Measurements from ENCODE around the gene MTARC2. TPM values are rescaled to one million over a fixed set of nuclear protein-coding genes. Genes with fewer than 3 reads are reported as not detected.

The MTARC2 gene
- total and polyA plus RNA-seq, 4 donors = 18.2 to 33.9 (median 32.1) TPM

DNA sequence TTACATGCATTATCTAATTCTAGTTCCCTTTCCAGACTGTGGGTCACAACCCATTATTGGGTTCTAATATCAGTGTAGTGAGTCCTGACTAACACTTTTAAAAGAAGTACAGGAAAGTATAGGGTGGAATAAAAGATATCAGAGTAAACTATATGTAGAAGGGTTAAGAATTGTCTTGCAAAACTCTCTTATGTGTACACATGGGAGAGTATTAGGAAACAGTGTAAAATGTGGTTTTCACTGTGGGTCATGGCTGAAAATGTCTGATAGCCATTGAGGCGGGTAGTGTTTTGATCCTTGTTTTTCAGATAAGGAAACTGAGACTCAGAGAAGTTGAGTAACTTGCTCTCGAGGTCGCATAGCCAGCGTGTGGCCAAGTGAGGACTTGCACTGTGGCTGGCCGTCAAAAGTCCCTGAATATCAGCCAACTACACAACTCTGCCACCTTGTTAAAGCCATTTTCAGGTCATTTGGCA, 20.0 kb downstream of the MTARC2 start:
- Histone ChIP-seq H3K36me3 (ENCODE audit: control insufficient read depth in 1 of 2, insufficient read depth in 2 of 2, low read length in 1 of 2) (peaks cover 0 to 8% of the 10 kb centered on the region in 2 donors), H3K4me3 (ENCODE audit: low read length in 2 of 2) (no peak overlapping the region), H3K9me3 (ENCODE audit: control insufficient read depth, low read length) (no peaks in the 10 kb centered on the region), H3K27ac (ENCODE audit: low read depth in 1 of 2, low read length in 2 of 2) (no peak overlapping the region), H3K27me3 (ENCODE audit: control insufficient read depth in 1 of 2, insufficient read depth in 2 of 2, low read length in 1 of 2) (no peaks in the 10 kb centered on the region), H3K4me1 (ENCODE audit: control insufficient read depth in 1 of 2, insufficient read depth in 2 of 2, low read length in 2 of 2) (no peaks in the 10 kb centered on the region)
- DNase-seq (no peak), ATAC-seq (ENCODE audit: low FRiP score) (peak; percentile 31)
- intact Hi-C loops (cut with DNase I) = no loop called here
- 58 to 71% methylated on average over 5 of the region's 5 CpGs for WGBS, 2 donors

DNA sequence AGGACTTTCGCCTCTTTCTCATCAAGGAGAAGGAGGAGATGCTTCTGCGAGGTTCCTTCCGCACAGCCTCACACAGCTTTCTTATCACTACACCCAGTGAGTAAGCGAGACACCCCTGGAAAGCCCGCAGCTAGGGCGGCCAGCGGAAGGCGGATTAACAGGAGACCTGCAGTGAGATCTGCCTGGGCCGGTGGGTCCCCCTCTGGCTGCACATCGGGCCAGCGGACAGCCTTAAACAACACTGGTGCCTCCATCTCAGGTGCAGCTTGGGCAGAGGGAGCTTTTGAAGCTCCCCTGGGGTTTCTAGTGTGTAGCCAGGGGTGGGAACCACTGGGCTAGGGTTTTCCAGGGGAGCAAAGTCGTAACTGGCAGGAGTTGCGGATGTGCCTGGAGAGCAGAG, 21.1 kb downstream of the MTARC2 start:
- no peaks in the 10 kb centered on the region for H3K27me3 ChIP-seq (ENCODE audit: control insufficient read depth in 1 of 2, insufficient read depth in 2 of 2, low read length in 1 of 2)
- H3K27ac ChIP-seq (ENCODE audit: low read depth in 1 of 2, low read length in 2 of 2) = no peak overlapping the region
- peaks cover 0 to 8% of the 10 kb centered on the region in 2 donors for H3K36me3 ChIP-seq (ENCODE audit: control insufficient read depth in 1 of 2, insufficient read depth in 2 of 2, low read length in 1 of 2)
- DNase-seq (no peak), ATAC-seq (ENCODE audit: low FRiP score) (no peak)
- H3K4me3 ChIP-seq (ENCODE audit: low read length in 2 of 2) = no peak overlapping the region
- H3K4me1 ChIP-seq (ENCODE audit: control insufficient read depth in 1 of 2, insufficient read depth in 2 of 2, low read length in 2 of 2) = no peaks in the 10 kb centered on the region
- 93 to 97% methylated on average over 13 of the region's 13 CpGs for WGBS, 2 donors
- intact Hi-C loops (cut with DNase I) = no loop called here
- H3K9me3 ChIP-seq (ENCODE audit: control insufficient read depth, low read length) = no peaks in the 10 kb centered on the region

DNA sequence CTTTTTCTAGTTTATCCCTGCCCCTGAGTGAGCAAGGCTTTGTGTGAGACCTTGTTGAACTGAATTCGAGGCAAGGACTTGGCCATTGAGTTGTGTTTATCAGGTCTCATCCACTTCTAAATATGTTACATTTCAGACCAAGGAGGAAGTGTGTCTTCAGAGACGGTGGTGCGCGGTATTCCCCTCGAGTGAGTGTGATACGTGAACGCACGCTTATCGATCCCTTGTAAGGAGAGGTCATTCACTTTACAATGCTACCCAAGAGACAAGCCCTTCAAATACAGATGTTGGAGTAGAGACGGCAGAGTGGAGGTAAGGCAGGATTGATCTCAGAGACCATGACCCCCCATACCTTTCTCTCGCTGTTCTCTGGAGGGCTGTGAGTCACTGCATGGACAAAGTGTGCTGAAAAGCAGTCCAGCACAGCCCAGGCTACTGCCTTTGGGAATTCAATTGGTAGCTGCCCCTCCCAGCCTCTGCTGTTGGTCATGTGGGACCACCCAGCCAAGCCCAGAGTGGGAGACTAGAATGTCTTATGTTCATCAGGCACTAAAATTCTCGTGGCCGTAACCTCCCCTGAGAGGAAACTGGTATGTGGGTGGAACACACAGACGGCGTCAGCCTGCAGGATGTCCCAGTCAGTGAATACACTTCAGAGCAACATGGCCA, 22.3 kb downstream of the MTARC2 start:
- H3K4me1 ChIP-seq (ENCODE audit: control insufficient read depth in 1 of 2, insufficient read depth in 2 of 2, low read length in 2 of 2) = no peaks in the 10 kb centered on the region
- DNase-seq (no peak), ATAC-seq (ENCODE audit: low FRiP score) (no peak)
- WGBS, 2 donors = 85% methylated on average over 15 of the region's 15 CpGs
- intact Hi-C loops (cut with DNase I) = no loop called here
- no peak overlapping the region for H3K27ac ChIP-seq (ENCODE audit: low read depth in 1 of 2, low read length in 2 of 2)
- H3K9me3 ChIP-seq (ENCODE audit: control insufficient read depth, low read length) = no peaks in the 10 kb centered on the region
- no peak overlapping the region for H3K4me3 ChIP-seq (ENCODE audit: low read length in 2 of 2)
- H3K27me3 ChIP-seq (ENCODE audit: control insufficient read depth in 1 of 2, insufficient read depth in 2 of 2, low read length in 1 of 2) = no peaks in the 10 kb centered on the region
- H3K36me3 ChIP-seq (ENCODE audit: control insufficient read depth in 1 of 2, insufficient read depth in 2 of 2, low read length in 1 of 2) = peaks cover 0 to 6% of the 10 kb centered on the region in 2 donors

DNA sequence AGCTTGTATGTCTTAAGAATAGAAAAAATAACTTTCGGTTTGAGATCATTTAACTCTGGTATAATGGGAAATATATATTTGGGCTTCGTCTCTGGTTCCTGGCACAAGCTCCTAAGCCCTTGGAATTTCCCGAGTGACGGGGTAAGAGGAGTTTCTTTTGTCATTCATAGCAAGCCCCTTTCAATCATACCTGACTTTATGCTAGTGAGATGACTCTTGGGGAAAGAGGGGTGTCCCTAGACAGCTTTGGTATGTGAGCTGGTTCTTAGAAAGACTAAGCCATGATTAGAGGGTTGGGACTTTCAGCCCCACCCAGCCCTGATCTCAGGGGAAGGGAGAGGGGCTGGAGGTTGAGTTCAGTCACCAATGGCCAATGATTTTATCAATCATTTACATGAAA, 24.7 kb downstream of the MTARC2 start:
- Histone ChIP-seq H3K36me3 (ENCODE audit: control insufficient read depth in 1 of 2, insufficient read depth in 2 of 2, low read length in 1 of 2) (peaks cover 0 to 6% of the 10 kb centered on the region in 2 donors), H3K4me1 (ENCODE audit: control insufficient read depth in 1 of 2, insufficient read depth in 2 of 2, low read length in 2 of 2) (no peaks in the 10 kb centered on the region), H3K27ac (ENCODE audit: low read depth in 1 of 2, low read length in 2 of 2) (no peak overlapping the region), H3K27me3 (ENCODE audit: control insufficient read depth in 1 of 2, insufficient read depth in 2 of 2, low read length in 1 of 2) (no peaks in the 10 kb centered on the region), H3K4me3 (ENCODE audit: low read length in 2 of 2) (no peak overlapping the region), H3K9me3 (ENCODE audit: control insufficient read depth, low read length) (no peaks in the 10 kb centered on the region)
- 61 to 68% methylated on average over 4 of the region's 4 CpGs for WGBS, 2 donors
- DNase-seq (no peak), ATAC-seq (ENCODE audit: low FRiP score) (no peak)
- intact Hi-C loops (cut with DNase I) = no loop called here

DNA sequence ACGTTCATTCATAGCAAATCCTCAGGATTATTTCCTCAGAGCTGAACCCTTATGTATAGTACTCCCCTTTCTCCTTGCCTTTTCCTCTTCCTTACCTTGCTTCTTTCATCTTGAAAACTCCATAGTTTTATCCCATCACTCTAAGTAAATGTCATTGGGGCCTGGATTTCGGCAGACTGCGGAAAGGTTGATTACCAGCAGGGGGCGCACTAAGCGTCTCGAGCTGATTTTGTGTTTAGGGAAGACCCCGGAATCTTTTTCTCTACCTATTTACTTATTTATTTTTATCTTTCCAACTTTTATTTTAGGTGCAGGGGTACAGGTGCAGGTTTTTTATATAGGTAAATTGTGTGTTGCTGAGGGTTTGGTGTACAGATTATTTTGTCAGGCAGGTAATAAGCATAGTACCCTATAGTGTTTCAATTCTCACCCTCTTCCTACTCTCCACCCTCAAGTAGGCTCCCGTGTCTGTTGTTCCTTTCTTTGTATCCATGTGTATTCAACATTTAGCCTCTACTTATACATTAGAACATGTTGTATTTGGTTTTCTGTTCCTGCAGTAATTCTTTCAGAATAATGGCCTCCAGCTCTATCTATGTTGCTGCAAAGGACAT, 27.2 kb downstream of the MTARC2 start:
- peaks cover 0 to 6% of the 10 kb centered on the region in 2 donors for H3K36me3 ChIP-seq (ENCODE audit: control insufficient read depth in 1 of 2, insufficient read depth in 2 of 2, low read length in 1 of 2)
- intact Hi-C loops (cut with DNase I) = no loop called here

DNA sequence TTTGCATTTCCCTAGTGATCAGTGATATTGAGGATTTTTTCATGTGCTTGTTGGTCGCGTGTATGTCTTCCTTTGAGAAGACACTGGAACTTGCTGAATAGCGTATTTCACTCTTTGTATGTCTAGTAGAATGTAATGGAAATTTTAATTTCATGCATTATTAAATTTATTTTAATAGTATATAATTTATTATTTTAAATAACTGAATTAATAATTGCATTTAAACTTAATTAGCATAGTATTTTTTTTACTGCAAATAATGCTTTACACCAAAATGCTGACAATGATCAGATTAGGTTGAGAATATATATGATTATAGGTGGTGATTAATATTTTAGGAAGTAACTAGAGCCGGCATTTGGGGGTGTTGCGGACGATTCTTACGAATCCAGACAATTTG, 28.1 kb downstream of the MTARC2 start:
- peaks cover 0 to 2% of the 10 kb centered on the region in 2 donors for H3K36me3 ChIP-seq (ENCODE audit: control insufficient read depth in 1 of 2, insufficient read depth in 2 of 2, low read length in 1 of 2)
- DNase-seq (no peak), ATAC-seq (ENCODE audit: low FRiP score) (no peak)
- no peak overlapping the region for H3K27ac ChIP-seq (ENCODE audit: low read depth in 1 of 2, low read length in 2 of 2)
- no peak overlapping the region for H3K4me3 ChIP-seq (ENCODE audit: low read length in 2 of 2)
- no peaks in the 10 kb centered on the region for H3K9me3 ChIP-seq (ENCODE audit: control insufficient read depth, low read length)
- H3K27me3 ChIP-seq (ENCODE audit: control insufficient read depth in 1 of 2, insufficient read depth in 2 of 2, low read length in 1 of 2) = no peaks in the 10 kb centered on the region
- WGBS, 2 donors = 91 to 92% methylated on average over 7 of the region's 7 CpGs
- no peaks in the 10 kb centered on the region for H3K4me1 ChIP-seq (ENCODE audit: control insufficient read depth in 1 of 2, insufficient read depth in 2 of 2, low read length in 2 of 2)
- intact Hi-C loops (cut with DNase I) = loop anchor here (2.0 kb wide), 1 partner anchor 95 kb away; no protein-coding TSS in a partner anchor

More for the DNA sequence above, 27.2 kb downstream of the MTARC2 start:
- no peak overlapping the region for H3K4me3 ChIP-seq (ENCODE audit: low read length in 2 of 2)
- WGBS, 2 donors = 33 to 43% methylated on average over 8 of the region's 8 CpGs
- DNase-seq = peak in 1 of 2 donors; percentile 82
- H3K4me1 ChIP-seq (ENCODE audit: control insufficient read depth in 1 of 2, insufficient read depth in 2 of 2, low read length in 2 of 2) = no peaks in the 10 kb centered on the region
- no peaks in the 10 kb centered on the region for H3K27me3 ChIP-seq (ENCODE audit: control insufficient read depth in 1 of 2, insufficient read depth in 2 of 2, low read length in 1 of 2)
- no peaks in the 10 kb centered on the region for H3K9me3 ChIP-seq (ENCODE audit: control insufficient read depth, low read length)
- no peak for ATAC-seq (ENCODE audit: low FRiP score)
- no peak overlapping the region for H3K27ac ChIP-seq (ENCODE audit: low read depth in 1 of 2, low read length in 2 of 2)

DNA sequence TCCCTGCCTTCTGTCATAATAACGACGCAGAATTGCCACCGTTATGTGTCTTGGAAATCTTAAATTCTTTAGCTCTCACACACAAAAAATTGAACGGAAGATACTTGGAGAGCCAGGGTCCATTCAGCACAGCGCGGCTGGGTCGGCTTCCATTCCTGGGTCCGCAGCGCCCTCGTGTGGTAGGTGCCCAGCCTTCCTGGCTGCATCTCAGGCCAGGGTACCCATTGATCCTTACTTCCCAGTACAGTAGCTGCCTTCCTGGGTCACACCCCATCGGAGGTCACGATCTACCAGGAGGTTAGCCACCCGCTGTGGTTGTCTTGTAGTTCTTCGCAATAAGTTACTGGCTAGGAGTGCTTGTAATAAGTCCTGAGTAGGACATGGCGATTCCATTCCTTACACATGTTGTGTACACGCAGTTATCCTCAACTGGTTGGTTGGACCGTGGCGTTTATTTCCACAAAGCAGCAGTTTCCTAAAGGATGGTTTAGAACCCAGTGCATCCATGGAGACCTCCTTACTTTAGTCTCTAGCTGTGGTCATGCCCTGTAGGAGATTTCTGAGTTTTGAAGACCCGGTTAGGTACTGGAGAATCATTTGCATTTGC, 28.7 kb downstream of the MTARC2 start:
- H3K4me3 ChIP-seq (ENCODE audit: low read length in 2 of 2) = no peak overlapping the region
- no peaks in the 10 kb centered on the region for H3K9me3 ChIP-seq (ENCODE audit: control insufficient read depth, low read length)
- H3K36me3 ChIP-seq (ENCODE audit: control insufficient read depth in 1 of 2, insufficient read depth in 2 of 2, low read length in 1 of 2) = peaks cover 0 to 2% of the 10 kb centered on the region in 2 donors
- ATAC-seq (ENCODE audit: low FRiP score) (peak; percentile 92), DNase-seq (peak; percentile 84 to 96)
- intact Hi-C loops (cut with DNase I) = loop anchor here (2.0 kb wide), 1 partner anchor 96 kb away; no protein-coding TSS in a partner anchor
- H3K4me1 ChIP-seq (ENCODE audit: control insufficient read depth in 1 of 2, insufficient read depth in 2 of 2, low read length in 2 of 2) = no peaks in the 10 kb centered on the region
- H3K27ac ChIP-seq (ENCODE audit: low read depth in 1 of 2, low read length in 2 of 2) = no peak overlapping the region
- no peaks in the 10 kb centered on the region for H3K27me3 ChIP-seq (ENCODE audit: control insufficient read depth in 1 of 2, insufficient read depth in 2 of 2, low read length in 1 of 2)
- 33 to 35% methylated on average over 19 of the region's 19 CpGs for WGBS, 2 donors

DNA sequence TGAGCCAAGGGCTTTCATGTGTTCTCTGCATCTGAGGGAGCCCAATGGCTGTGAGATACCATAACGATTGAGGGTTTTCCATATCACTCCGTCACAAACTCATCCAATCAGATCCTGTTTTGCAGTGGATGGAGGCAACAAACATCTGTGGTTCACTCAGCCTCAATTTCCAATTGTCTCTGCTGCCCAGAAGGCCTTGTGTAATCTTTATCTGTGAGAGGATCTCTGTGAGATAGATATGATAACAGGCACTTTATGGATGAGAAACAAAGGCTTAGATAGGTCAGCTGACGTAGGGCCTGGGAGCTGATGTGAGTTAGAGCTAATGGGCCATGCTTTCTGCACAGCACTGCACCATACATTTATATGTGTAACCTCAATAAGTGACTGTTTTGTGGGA, 35.3 kb downstream of the MTARC2 start:
- H3K27me3 ChIP-seq (ENCODE audit: control insufficient read depth in 1 of 2, insufficient read depth in 2 of 2, low read length in 1 of 2) = no peaks in the 10 kb centered on the region
- H3K4me1 ChIP-seq (ENCODE audit: control insufficient read depth in 1 of 2, insufficient read depth in 2 of 2, low read length in 2 of 2) = no peaks in the 10 kb centered on the region
- DNase-seq (no peak), ATAC-seq (ENCODE audit: low FRiP score) (no peak)
- 88 to 95% methylated on average over 3 of the region's 3 CpGs for WGBS, 2 donors
- H3K4me3 ChIP-seq (ENCODE audit: low read length in 2 of 2) = no peak overlapping the region
- intact Hi-C loops (cut with DNase I) = no loop called here
- H3K27ac ChIP-seq (ENCODE audit: low read depth in 1 of 2, low read length in 2 of 2) = no peak overlapping the region
- H3K36me3 ChIP-seq (ENCODE audit: control insufficient read depth in 1 of 2, insufficient read depth in 2 of 2, low read length in 1 of 2) = no peaks in the 10 kb centered on the region
- no peaks in the 10 kb centered on the region for H3K9me3 ChIP-seq (ENCODE audit: control insufficient read depth, low read length)

All from aorta (tissue), 5 donors.